Epithelial cell of proximal tubule (primary cell): Measurements from ENCODE around the gene RALGDS. TPM values are rescaled to one million over a fixed set of nuclear protein-coding genes. Genes with fewer than 3 reads are reported as not detected.
"Not testable (repeated sequence)": the region's sequence is repeated elsewhere in the genome, so short reads cannot be mapped to it uniquely, and the experiment has no call there.

Experiments
- DNase-seq: peaks from one replicate; pipeline ENCODE4 v3.0.0-alpha.2; 2011; ENCODE audit warnings: low read depth
- H3K4me3 ChIP-seq: 2 replicates; pipeline ENCODE4 v1.5.1; 2011; ENCODE audit warnings: low read depth, mild to moderate bottlenecking, low read length
- total RNA-seq: library from RNA; depleted of rRNA; stranded (reverse); fragments of >200 nt; gene quantifications from 2 replicates; pipeline ENCODE4 v1.2.3, GENCODE V29; 2015
- TF ChIP-seq, protein P1 (sequence below): conservative IDR thresholded peaks from 2 replicates; pipeline ENCODE4 v1.5.1; 2012; ENCODE audit warnings: low read depth, mild to moderate bottlenecking, low read length

Gene RALGDS
- total RNA-seq, 1 donor from 2014 or later: 39.0 TPM

DNA sequence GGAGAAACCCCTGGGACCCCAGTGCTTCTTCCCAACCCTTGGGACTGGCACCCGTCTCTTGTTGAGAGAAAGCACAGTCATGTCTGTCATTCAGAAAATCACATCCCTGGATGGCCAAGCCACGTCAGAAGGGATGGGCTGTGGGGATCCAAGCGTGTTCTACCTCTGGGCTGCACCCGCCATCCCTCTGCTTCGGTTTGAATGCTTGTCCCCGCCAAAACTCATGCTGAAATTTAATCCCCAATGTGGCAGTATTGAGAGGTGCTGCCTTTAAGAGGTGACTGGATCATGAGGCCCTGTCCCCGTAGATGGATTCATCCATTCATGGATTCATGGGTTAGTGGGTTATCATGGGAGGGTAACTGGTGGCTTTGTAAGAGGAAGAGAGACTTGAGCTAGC, 32.3 kb downstream of the RALGDS start:
- no peak overlapping the region for H3K4me3 ChIP-seq
- TF ChIP-seq, protein P1, sequence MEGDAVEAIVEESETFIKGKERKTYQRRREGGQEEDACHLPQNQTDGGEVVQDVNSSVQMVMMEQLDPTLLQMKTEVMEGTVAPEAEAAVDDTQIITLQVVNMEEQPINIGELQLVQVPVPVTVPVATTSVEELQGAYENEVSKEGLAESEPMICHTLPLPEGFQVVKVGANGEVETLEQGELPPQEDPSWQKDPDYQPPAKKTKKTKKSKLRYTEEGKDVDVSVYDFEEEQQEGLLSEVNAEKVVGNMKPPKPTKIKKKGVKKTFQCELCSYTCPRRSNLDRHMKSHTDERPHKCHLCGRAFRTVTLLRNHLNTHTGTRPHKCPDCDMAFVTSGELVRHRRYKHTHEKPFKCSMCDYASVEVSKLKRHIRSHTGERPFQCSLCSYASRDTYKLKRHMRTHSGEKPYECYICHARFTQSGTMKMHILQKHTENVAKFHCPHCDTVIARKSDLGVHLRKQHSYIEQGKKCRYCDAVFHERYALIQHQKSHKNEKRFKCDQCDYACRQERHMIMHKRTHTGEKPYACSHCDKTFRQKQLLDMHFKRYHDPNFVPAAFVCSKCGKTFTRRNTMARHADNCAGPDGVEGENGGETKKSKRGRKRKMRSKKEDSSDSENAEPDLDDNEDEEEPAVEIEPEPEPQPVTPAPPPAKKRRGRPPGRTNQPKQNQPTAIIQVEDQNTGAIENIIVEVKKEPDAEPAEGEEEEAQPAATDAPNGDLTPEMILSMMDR: no peak
- no peak for DNase-seq

DNA sequence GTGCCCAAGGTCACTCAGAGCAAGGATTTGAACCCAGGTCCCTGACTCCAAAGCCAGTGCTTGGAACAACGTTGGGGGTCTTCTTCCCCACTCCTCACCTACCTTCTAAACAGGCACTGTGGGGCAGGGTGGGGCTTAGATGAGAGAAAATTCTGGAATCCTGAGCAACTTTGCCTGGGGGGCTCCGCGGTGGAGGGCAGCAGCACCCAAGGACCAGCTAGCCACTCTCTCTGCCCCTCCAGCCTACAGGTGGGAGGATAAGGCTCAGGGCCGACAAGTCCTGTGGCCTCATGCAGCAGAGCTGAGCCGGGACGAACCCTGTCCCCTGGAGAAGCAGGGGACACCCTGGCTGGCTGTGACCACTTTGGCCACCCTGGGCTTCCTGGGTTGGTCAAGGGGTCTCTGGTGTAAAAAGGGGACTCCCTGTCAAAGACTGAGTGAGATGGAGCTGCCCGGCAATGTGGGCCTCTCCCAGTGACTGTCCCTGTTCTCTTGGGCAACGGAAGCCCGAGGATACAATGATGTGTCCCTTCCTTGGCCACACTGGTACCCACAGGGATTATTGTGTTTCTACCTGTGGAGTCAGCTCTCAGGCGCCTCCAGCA, 32.8 kb downstream of the RALGDS start:
- no peak overlapping the region for H3K4me3 ChIP-seq
- DNase-seq: no peak
- TF ChIP-seq, protein P1: no peak

DNA sequence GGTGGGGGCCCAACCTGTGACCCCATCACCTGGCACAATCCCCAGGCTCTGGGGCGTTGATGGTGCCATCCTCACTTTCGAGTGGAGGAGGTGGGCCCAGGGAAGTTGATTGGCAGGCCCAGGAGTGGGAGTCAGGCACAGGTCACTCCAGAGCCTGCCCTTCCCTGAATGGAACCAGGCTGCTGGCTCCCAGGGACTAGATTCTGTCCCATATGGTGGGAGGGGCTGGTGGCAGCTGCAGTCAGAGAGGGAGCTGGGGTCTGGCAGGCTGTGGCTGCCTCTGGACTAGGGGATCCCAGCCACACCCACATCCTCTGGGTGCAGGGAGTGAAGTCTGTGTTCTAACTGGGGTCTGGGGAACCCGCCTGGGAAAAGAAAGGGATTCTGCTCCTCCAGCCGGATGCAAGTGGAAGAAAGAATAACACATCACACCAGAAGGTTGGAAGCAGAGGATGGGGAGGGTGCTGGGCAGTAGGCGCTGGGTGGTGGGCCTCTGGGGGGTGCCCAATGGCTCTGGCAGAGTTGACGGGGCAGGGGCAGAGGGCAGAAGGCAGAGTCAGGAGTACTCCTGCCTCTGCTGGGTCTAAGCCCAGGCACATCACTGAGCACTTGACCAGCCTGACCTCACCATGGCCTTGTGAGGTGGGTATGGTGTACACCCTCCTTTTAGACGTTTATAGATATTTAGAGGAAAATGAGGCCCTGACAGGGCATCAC, 33.5 kb downstream of the RALGDS start:
- DNase-seq: no peak
- no peak overlapping the region for H3K4me3 ChIP-seq
- TF ChIP-seq, protein P1: no peak

DNA sequence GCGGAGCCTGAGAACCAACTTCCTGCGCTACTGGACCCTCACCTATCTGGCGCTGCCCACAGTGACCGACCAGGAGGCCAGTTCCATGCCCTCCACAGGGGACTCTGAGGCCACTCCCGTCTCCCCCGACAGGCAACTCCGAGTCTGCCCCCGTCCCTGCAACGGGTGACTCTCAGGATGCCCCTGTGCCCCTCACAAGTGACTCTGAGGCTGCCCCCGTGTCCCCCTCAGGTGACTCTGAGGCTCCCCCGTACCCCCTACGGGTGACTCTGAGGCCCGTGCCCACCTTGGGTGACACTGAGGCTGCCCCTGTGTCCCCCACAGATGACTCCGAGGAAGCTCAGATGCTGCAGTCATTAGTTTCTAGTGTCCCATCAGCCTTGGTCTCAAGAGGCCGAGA, 34.1 kb downstream of the RALGDS start:
- TF ChIP-seq, protein P1: no peak
- no peak overlapping the region for H3K4me3 ChIP-seq
- no peak for DNase-seq

DNA sequence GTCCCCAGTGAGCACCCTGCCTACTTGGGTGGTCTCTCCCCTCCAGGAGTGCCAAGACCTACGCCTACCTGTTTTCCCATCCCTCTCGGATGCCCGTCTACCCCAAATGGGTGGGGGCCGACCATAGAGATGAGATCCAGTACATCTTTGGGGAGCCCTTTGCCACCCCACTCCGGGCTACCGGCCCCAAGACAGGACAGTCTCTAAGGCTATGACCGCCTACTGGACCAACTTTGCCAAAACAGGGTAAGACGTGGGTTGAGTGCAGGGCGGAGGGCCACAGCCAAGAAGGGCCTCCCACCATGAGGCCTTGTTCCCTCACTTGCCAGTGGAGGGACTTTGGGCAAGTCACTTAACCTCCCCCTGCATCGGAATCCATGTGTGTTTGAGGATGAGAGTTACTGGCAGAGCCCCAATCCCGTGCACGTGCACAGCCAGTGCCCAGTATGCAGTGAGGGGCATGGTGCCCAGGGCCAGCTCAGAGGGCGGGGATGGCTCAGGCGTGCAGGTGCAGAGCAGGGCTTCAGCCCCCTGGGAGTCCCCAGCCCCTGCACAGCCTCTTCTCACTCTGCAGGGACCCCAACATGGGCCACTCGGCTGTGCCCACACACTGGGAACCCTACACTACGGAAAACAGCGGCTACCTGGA, 34.7 kb downstream of the RALGDS start:
- DNase-seq, H3K4me3 ChIP-seq: not testable (repeated sequence)

DNA sequence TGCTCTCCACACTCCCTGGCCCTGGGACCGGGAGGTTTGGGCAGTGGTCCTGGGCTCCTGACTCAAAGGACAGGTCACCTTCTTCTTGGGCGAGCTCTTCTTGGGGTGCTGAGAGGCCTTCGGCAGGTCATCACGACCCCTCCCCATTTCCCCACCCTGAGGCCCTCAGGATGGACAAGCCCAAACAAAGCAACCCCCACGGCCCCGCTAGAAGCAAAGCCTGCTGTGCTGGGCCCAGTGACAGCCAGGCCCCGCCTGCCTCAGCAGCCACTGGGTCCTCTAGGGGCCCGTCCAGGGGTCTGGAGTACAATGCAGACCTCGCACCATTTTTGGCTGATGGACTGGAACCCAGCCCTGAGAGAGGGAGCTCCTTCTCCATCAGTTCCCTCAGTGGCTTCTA, 37.4 kb downstream of the RALGDS start:
- H3K4me3 ChIP-seq, DNase-seq: not testable (repeated sequence)

DNA sequence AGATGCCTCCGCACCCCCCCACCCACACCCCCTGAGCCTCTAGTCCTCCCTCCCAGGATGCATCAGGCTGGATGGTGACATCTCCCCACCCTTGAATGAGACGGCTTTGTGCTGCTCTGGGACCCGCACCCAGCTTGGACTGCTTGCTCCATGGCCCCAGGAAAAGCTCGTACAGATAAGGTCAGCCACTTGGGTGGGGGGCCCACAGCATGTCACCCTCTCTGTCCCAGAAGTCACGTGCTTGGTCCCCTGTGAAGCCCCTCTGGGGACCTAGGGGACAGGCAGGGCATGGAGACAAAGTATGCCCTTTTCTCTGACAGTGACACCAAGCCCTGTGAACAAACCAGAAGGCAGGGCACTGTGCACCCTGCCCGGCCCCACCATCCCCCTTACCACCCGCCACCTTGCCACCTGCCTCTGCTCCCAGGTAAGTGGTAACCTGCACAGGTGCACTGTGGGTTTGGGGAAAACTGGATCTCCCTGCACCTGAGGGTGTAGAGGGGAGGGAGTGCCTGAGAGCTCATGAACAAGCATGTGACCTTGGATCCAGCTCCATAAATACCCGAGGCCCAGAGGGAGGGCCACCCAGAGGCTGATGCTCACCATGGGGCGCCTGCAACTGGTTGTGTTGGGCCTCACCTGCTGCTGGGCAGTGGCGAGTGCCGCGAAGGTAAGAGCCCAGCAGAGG, 38.9 kb downstream of the RALGDS start:
- H3K4me3 ChIP-seq, DNase-seq: not testable (repeated sequence)

DNA sequence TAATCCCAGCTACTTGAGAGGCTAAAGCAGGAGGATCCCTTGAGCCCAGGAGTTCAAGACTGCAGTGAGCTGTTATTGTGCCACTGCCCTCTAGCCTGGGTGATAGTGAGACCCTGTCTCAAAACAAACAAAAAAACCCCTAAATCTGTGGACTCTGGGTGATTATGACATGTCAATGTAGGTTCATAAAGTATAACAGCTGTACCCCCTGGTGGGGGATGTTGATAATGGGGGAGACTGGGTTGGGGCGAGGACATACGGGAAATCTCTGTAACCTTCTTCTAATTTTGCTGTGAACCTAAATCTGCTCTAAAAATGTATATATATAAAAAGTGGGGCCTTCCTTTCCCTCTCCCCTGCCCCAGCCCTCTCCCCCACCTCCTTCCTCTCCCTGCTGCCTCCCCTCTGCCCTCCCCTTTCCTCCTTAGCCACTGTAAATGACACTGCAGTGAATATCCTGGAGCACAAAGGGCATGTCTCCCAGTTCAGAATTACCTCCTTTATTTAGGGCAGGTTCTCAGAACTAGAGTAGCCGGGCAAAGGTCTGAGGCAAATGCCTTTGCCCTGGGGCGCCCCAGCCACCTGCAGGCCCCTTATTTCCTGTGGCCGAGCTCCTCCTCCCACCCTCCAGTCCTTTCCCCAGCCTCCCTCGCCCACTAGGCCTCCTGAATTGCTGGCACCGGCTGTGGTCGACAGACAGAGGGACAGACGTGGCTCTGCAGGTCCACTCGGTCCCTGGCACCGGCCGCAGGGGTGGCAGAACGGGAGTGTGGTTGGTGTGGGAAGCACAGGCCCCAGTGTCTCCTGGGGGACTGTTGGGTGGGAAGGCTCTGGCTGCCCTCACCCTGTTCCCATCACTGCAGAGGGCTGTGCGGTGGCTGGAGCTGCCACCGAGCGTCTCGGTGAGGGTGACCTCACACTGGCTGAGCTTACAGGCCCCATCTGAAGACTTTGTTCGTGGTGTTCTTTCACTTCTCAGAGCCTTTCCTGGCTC, 40.0 kb downstream of the RALGDS start:
- not testable (repeated sequence) for DNase-seq, H3K4me3 ChIP-seq
